Activated naive CD8-positive, alpha-beta T cell treated with anti-CD3 and anti-CD28 coated beads, Interleukin-2, amount 50 U/mL, for 24 hours (primary cell): ENCODE measurements around the gene RDH14.

ENCODE experiments used
- ATAC-seq: fragments of 150-1000 bp; cut with Tn5 transposase; one replicate; pipeline ENCODE4 v1.10.0; 2021
- DNase-seq: peaks from one replicate; pipeline ENCODE4 v3.0.0; 2021
- H3K27ac Mint-ChIP-seq: one replicate; pipeline ENCODE4 v1.8.0; 2021; ENCODE audit warnings: mild to moderate bottlenecking, mixed read lengths
- H3K27me3 Mint-ChIP-seq: one replicate; pipeline ENCODE4 v1.8.0; 2021; ENCODE audit warnings: mixed read lengths
- H3K36me3 Mint-ChIP-seq: one replicate; pipeline ENCODE4 v1.8.0; 2021; ENCODE audit warnings: low read depth, mixed read lengths
- H3K4me1 Mint-ChIP-seq: one replicate; pipeline ENCODE4 v1.8.0; 2021; ENCODE audit warnings: mixed read lengths
- H3K4me3 Mint-ChIP-seq: one replicate; pipeline ENCODE4 v1.8.0; 2021; ENCODE audit warnings: mild to moderate bottlenecking, moderate library complexity, mixed read lengths
- H3K9me3 Mint-ChIP-seq: one replicate; pipeline ENCODE4 v1.8.0; 2021; ENCODE audit warnings: mixed read lengths

The RDH14 gene

GRCh38 chr2:18520451-18521425 is 39.7 kb downstream of the RDH14 start:
- Mint-ChIP-seq H3K36me3 (no peaks in the 10 kb centered on the region), H3K4me3 (no peak overlapping the region)

GRCh38 chr2:18519914-18520450 is 40.5 kb downstream of the RDH14 start:
- no peak overlapping the region for H3K4me3 Mint-ChIP-seq
- H3K4me1 Mint-ChIP-seq: no peaks in the 10 kb centered on the region
- H3K36me3 Mint-ChIP-seq: no peaks in the 10 kb centered on the region
- DNase-seq (no peak), ATAC-seq (no peak)
- H3K9me3 Mint-ChIP-seq: no peaks in the 10 kb centered on the region
- peaks cover 24% of the 10 kb centered on the region for H3K27me3 Mint-ChIP-seq
- H3K27ac Mint-ChIP-seq: no peak overlapping the region

More at GRCh38 chr2:18520451-18521425, 39.7 kb downstream of the RDH14 start:
- Mint-ChIP-seq H3K27me3 (peaks cover 24% of the 10 kb centered on the region), H3K9me3 (no peaks in the 10 kb centered on the region), H3K27ac (no peak overlapping the region), H3K4me1 (no peaks in the 10 kb centered on the region)
- ATAC-seq: peak; percentile 63
- peak; percentile 77 for DNase-seq

DNA sequence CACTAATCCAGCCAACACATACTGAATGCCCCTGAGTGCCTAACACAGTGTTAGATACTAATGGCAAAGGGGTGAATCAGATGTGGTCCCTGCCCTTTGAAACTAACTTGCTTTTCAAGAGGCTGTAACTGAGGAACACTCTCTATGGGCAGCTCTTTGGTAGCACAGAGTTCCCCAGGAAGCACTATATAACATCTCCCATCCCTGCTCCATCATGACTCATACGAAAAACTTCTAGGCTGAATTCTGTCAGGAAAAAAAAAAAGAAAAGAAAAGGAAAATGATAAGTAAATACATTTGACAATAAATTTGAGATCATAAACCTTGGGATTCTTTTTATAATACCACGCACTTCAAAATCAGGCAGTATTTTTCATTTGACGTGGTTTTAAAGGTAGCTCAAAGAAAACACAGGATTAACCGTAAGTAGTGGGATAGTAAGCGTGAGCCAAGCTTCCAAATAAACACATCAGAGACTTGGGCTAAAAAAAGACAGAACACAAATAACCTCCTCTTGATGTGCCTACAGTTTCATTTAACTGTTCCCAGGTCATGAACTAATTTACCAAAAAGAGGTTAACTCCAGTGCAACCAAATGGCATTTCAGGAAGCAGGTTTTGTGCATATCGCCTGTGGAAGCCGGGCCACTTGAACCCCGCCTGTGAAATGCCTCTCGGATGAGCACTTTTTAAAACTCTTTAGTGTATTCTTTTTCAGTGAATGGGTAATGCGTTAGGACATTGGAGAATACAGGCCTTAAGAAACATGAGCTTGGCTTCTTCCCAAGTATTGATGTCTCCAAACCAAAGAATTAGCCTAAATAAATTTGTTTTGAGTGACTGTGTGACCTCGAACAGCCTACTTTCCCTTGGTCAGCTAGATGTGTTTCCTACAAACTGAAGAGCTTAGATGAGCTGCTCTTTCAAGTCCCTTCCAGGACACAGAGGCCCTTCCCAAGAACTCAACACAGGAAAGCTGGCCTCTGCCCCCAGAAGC is 42.0 kb downstream of the RDH14 start:
- H3K4me3 Mint-ChIP-seq: no peak overlapping the region
- no peaks in the 10 kb centered on the region for H3K36me3 Mint-ChIP-seq
- DNase-seq (no peak), ATAC-seq (no peak)
- no peaks in the 10 kb centered on the region for H3K9me3 Mint-ChIP-seq
- no peak overlapping the region for H3K27ac Mint-ChIP-seq
- H3K27me3 Mint-ChIP-seq: peaks cover 24% of the 10 kb centered on the region
- no peaks in the 10 kb centered on the region for H3K4me1 Mint-ChIP-seq

DNA sequence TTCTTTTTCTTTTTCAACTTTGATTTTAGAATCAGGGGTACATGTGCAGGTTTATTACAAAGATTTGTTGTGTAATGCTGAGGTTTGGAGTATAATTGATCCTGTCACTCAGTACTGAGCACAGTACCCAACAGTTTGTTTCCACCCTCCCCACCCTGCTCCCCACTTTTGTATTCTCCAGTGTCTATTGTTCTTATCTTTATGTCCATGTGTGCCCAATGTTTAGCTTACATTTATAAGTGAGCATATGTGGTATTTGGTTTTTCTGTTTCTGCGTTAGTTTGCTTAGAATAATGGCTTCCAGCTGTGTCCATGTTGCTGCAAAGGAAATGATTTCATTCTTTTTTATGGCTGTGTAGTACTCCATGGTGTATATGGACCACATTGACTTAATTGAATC is 43.1 kb downstream of the RDH14 start:
- Mint-ChIP-seq H3K27me3 (peaks cover 24% of the 10 kb centered on the region), H3K9me3 (no peaks in the 10 kb centered on the region)

DNA sequence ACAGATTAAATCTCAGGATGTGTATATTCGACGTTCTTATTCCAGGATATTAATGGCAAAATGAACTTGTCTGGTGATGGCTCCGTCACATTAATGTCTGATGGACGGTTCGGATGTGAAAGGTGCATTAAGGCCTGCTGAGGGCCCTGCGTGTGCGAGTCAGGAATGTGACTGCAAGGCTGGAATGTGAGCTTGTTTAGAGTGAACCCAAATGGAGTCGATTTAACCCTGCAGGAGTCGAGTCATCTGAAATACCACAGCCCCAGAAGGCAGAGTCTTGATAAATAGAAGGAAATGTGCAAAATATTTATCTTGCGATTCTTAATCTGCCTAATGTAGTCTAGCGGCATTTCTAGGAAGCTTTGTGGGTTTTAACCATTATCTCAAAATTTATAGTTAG is 44.3 kb downstream of the RDH14 start:
- Mint-ChIP-seq H3K4me1 (no peaks in the 10 kb centered on the region), H3K27ac (no peak overlapping the region), H3K4me3 (no peak overlapping the region), H3K27me3 (peaks cover 27% of the 10 kb centered on the region), H3K9me3 (no peaks in the 10 kb centered on the region), H3K36me3 (no peaks in the 10 kb centered on the region)
- ATAC-seq (no peak), DNase-seq (no peak)

More for the DNA sequence above, 43.1 kb downstream of the RDH14 start:
- no peak overlapping the region for H3K27ac Mint-ChIP-seq
- H3K4me3 Mint-ChIP-seq: no peak overlapping the region
- DNase-seq (no peak), ATAC-seq (no peak)
- H3K36me3 Mint-ChIP-seq: no peaks in the 10 kb centered on the region
- H3K4me1 Mint-ChIP-seq: no peaks in the 10 kb centered on the region

- Mint-ChIP-seq H3K36me3 (no peaks in the 10 kb centered on the region), H3K4me3 (no peak overlapping the region), H3K27ac (no peak overlapping the region), H3K4me1 (no peaks in the 10 kb centered on the region), H3K9me3 (no peaks in the 10 kb centered on the region), H3K27me3 (peaks cover 26% of the 10 kb centered on the region)
- no peak for ATAC-seq
- no peak for DNase-seq
Observed at GRCh38 chr2:18514526-18515461, 45.7 kb downstream of the RDH14 start.

DNA sequence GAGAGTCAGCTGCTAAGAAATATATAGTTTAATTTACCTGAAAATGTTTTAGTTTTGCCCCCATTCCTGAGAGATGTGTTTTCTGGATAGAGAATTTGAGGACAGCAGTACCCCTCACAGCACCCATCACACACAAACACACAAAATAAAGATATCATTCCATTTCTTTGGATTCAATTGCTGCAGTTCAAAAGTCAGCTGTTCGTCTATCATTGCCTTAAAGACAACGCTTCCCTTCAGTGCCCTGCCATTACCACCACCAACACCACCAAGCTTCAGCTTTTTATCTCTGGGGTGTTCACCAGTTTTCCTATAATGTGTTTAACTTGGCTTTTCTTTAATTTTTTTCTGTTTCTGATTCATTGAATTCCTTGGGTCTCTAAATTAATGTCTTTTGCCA is 49.7 kb downstream of the RDH14 start:
- Mint-ChIP-seq H3K27me3 (peaks cover 8% of the 10 kb centered on the region), H3K4me1 (peaks cover 2% of the 10 kb centered on the region), H3K9me3 (no peaks in the 10 kb centered on the region), H3K27ac (no peak overlapping the region), H3K4me3 (no peak overlapping the region), H3K36me3 (no peaks in the 10 kb centered on the region)
- ATAC-seq: no peak
- DNase-seq: no peak

DNA sequence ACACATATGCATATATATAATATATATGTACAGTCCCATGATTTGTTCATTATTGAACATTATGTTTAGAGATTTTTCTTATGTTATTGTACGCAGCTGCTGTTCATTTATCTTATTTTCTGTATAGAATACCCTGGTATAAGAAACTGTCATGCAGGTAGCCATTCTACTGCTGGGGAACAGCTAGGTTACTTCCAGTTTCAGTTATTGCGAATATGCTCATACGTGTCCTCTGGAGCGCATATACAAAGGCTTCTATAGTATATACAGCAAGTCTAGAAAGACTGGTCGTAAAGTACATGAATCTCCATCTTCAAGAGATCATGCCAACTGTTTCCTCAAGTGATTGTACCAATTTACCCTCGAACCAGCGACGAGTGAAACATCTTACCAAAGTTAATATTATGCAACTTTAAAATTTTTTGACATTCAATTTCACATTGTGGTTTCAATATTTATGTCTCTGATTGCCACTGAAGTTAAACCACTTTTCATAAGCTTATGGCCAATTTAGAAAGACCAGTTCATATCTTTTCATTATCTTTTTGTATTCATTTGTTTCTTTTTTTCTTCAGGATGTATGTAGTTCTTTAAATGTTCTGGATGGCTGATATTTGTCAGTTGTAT is 53.5 kb downstream of the RDH14 start:
- Mint-ChIP-seq H3K4me1 (peaks cover 2% of the 10 kb centered on the region), H3K36me3 (no peaks in the 10 kb centered on the region), H3K4me3 (peak overlapping the region; percentile 47), H3K27me3 (peaks cover 15% of the 10 kb centered on the region), H3K27ac (no peak overlapping the region), H3K9me3 (no peaks in the 10 kb centered on the region)
- ATAC-seq (peak; percentile 40), DNase-seq (no peak)

- H3K4me3 Mint-ChIP-seq: no peak overlapping the region
- no peak overlapping the region for H3K27ac Mint-ChIP-seq
- ATAC-seq: no peak
Observed at GRCh38 chr2:18505703-18506341, 54.6 kb downstream of the RDH14 start.

More at GRCh38 chr2:18505703-18506341, 54.6 kb downstream of the RDH14 start:
- DNase-seq: no peak
- Mint-ChIP-seq H3K36me3 (no peaks in the 10 kb centered on the region), H3K9me3 (no peaks in the 10 kb centered on the region), H3K27me3 (peaks cover 16% of the 10 kb centered on the region), H3K4me1 (peaks cover 2% of the 10 kb centered on the region)
